Stimulated activated CD8-positive, alpha-beta memory T cell treated with anti-CD3 and anti-CD28 coated beads, Interleukin-4, amount 100 ng/mL, for 4 hours (primary cell): ENCODE results near the gene PTGDS.
"Not testable (repeated sequence)": the region's sequence is repeated elsewhere in the genome, so short reads cannot be mapped to it uniquely, and the experiment has no call there.

Source experiments
- DNase-seq, 2 donors: peaks; one replicate each; pipeline ENCODE4 v3.0.0-alpha.2; 2020; ENCODE audit warnings: low read depth in 2 of 2, low spot score in 1 of 2

PTGDS gene

GRCh38 chr9:136988872-136989271 is 11.6 kb downstream of the PTGDS start:
- DNase-seq, result no peak

GRCh38 chr9:136990242-136990911 is 13.1 kb downstream of the PTGDS start:
- no peak for DNase-seq

DNA sequence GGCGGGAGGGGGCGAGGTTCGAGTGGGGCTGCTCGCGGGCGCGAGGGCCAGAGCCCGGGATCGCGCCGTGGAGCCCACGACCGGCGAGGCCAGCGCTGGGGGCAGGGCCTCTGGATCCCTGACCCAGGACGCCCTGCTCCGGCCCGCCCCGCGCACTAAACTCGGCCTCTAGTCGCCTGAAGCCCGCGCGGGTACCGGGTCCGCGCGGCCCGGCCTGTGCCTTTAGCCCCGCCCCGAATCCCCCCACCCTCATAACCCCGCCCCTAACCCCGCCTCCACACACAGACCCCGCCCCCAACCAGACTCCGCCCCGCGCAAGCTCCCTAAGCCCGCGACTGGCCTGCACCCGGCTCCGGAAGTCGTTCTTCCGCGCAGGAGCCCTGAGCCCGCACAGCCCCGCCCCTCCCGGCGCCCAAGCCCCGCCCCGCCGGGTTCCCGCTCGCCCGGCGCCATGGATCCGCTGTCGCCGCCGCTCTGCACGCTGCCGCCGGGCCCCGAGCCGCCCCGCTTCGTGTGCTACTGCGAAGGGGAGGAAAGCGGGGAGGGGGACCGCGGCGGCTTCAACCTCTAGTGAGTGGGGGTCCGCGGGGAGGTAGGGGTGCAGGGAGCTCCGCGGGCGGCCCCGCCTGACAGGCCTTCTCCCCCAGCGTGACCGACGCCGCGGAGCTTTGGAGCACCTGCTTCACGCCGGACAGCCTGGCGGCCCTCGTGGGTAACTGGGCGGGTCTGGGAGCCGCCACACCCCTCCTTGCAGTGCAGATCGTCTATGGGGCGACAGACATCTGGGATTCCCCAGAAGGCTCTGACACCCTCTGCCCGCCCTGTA is 14.9 kb downstream of the PTGDS start, which contains the start of gene PAXX:
TSS of gene PAXX (plus strand) at position 430 of the 826 bp plus-strand sequence. CDS start at position 452, 22 bp downstream.
- DNase-seq, result peak; percentile 82 to 87

- no peak for DNase-seq
Measured at GRCh38 chr9:136992819-136993369, 15.6 kb downstream of the PTGDS start.

GRCh38 chr9:136994180-136994887 is 17.0 kb downstream of the PTGDS start:
- no peak for DNase-seq

- no peak for DNase-seq
Measured at GRCh38 chr9:136994888-136995230, 17.6 kb downstream of the PTGDS start.

DNA sequence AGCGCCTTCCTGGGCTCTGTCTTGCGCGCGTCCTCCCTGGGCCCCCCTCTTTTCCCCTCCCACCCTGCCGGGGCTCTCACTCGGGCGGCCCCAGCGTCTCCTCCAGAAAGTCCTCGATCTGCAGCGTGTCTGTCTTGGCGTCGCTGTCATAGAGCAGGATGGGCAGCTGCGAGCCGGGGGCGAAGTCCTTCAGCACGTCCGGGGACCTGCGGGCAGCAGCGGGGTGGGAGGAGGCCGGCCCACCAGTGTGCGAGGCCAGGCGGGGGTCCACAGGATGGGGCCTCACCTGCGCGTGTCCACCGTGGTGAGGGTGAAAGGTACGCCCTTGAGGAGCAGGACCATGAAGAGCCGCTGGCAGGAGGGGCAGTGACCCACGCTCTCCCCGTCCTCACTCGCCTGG is 18.1 kb downstream of the PTGDS start:
- DNase-seq, result no peak

DNA sequence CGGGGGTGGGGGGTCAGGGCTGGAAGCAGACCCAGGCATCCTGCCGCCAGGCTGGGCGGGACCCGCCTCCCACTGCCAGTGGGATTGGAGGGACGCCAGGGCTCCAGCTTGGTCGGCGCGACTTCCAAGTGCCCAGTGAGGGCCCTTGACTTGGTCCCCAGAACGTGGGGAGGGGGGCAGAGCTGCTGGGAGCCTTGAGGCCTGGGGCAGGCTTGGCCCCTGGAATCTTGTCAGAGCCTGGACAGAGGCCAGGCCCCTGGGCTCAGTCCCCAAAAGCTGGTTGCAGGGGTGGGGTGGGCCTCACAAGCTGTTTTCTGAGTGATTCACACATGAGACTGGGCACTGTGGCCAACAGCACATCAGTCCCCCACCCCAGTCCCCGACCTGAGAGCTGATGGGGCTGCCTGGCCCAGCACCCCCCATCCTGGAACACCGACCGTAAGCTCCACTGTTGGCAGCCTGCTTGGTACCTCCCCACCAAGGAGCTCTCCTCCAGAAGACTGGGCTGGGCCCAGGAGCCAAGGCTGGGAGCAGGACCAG is 18.5 kb downstream of the PTGDS start:
- DNase-seq, result no peak

- peak in 1 of 2 donors; percentile 42 for DNase-seq
Measured at GRCh38 chr9:136996361-136997292, 19.3 kb downstream of the PTGDS start, which contains the start of gene CLIC3. CLIC3 (minus strand) TSS chr9:136996568; CDS start chr9:136996543, 25 bp downstream.

DNA sequence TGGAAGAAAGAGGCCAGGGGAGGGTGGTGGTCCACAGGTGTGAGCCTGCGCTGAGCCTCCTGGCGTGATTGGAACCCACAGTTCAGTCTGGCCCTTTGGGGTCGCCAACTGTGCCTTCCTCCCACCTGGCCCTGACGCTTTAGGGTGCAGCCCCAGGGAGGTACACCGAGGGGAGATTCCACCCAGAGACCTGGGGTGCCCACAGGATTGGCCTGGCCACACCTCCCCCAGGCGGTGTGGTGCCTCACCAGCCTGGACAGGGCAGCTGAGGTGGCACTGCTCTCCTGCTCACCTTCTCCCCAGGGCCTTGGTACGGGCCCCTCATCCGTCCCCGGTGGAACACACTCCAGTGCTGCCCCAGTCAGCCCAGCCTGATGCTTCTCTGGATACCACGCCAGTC is 20.1 kb downstream of the PTGDS start:
- no peak for DNase-seq

DNA sequence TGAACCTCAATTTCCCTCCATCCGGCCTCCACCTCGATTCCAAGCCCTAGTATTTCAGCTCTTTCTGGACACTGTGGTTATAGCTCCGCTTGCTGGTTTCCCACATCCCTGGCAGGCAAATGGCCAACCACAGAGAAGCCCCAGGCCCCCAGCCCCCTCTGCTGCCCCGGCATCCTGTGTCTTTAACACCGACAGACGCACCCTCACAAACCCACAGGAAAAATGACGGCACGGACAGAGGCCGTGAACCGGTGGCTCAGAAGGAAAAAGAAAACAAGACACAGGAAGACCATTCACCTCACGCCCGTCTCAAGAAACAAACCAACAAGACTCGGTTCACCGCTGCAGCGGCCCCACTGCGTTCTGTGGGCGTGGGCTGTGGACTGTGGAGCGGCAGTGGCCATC is 20.5 kb downstream of the PTGDS start:
- no peak for DNase-seq

DNA sequence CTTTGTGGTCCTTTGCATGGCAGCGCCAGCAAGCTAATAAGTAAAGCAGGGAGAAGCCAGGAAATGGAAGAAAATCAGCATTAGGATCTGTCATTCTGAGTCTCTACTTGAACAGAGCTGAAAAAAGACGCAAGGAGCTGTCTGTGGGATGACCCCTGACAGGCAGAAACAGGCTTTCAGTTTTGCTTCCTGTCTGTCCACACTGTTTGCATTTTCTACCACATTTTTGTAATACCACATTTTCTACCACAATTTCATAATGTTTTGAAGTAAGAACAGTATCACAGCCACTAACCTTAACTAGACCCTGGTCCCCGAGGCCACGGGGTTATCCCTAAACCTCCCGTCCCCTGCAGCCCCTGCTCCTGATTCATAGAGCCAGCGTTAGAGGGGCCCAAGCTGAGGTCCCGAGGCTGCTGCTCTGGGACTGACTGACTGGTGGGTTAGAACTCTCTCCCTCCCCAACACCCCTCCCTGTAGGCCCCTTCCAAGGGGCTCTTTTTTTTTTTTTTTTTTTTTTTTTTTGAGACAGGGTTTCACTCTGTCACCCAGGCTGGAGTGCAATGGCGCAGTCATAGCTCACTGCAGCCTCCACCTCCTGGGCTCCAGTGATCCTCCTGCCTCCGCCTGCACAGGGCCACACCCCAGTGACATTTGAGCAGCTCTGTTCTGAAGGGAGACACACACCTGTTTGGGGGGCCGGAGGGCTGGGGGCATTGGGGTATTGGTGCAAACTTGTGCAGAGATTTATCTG is 23.1 kb downstream of the PTGDS start:
- no peak for DNase-seq

DNA sequence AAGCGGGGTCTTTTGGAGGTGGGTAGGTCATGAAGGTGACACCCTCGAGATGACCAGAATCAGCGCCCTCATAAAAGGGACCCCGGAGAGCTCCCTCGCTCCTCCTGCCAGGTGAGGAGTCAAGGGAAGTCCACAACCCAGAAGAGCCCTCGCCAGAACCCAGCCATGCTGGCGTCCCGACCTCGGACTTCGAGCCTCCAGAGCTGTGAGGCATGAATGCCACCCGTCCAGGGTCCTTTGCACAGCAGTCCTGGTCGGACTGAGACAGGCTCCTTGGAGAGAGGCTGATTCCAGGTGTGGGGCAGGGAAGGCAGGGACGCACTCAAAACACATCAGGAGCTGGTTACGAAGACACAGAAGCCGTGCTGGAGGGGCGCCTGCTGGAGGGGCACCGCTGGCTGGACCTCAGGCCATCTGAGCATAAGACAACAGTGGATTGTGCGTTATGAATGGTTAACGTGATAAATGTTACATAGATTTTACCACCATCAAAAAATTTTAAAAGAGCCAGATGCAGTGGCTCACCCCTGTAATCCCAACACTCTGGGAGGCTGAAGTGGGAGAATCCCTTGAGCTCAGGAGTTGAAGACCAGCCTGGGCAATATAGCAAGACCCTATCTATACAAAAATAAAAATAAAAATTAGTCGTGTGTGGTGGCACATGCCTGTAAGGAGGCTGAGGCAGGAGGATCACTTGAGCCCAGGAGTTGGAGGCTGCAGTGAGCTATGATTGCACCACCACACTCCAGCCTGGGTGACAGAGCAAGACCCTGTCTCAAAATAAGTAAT is 24.7 kb downstream of the PTGDS start:
- DNase-seq, result no peak

- no peak for DNase-seq
Measured at GRCh38 chr9:137002646-137003041, 25.3 kb downstream of the PTGDS start.

DNA sequence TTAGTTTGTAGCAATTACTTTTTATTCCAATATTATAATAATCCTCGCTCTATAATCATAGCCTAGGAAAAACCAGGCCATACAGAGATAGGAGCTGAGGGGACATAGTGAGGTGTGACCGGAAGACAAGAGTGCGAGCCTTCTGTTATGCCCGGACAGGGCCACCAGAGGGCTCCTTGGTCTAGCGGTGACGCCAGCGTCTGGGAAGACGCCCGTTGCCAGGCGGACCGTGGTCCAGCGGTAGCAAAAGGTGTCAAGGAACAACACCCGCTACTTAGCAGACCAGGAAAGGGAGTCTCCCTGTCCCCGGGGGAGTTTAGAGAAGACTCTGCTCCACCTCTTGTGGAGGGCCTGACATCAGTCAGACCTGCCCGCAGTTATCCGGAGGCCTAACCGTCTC is 27.0 kb downstream of the PTGDS start:
- DNase-seq, result not testable (repeated sequence)

DNA sequence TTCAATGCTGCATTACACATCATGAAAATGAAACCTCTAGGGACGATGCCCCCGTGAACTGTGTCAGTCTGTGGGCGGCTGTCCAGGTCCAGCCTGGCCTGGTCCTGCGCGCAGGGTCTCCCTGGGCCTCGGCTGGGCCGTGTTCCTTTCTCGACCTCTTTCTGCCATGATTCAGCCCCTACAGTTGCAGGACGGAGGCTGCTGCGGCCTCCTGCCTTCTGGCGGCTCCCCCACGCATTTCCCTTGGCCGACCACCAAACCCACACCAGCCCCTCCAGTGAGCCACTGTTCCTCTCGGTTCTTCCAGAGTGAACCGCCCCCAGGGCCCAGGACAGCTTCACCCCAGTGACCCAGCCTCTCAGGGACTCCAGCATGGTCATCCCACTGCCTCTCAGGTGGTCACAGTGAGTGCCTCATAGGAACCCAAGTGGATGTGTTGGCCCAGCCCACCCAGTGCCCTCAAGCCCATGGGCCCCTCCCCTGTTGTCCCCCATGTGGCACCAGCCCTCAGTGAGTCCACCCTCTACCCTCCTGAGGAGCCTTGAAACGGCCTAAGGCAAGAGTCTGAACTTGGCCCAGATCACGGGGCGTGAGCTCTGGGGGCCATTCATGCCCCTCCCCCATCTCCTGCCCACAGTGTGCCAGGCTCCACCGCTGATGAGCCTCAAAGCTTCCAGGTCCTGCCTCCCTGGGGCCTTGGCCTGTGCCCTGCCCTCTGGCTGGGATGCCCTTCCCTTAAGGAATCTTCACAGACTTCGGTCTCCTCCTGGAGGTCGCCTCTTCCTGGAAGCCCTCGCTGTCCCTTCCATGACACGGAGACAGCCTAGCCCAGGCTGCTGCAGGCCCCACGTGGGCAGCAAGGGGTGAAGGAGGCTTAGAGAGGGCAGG is 29.1 kb downstream of the PTGDS start:
- DNase-seq, result no peak

DNA sequence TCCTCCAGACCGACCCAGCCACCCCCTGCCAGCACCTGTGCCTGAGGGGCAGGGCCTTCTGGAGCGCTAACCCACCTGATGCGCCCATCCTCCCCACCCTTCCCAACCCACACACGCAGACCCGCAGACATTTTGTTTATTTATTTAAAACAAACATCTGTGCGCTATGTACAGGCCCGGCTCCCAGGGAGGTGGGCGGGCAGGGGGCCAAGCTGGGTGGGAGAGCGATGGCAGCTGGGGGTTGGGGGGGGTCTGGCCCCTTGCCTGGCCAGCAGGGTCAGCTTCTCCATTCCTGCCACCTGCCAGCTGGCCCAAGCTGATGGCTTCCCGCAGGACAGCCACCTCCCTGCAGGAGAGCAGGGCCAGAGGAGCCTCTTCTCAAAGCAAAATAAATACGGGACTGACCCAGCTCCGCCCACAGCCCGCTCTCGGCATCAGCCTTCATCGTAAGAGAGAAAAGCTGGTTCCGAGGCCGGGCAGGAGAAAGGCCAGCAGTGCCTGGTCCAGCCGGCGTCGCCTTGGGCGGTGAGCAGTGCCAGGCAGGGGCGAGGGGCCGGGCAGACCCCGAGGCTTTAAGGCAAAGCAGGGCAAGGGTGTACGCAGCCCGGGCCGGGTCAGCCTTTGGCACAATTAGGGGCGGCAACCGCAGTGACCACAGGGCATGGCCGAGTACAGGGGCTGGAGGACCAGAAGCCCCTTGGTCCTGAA is 30.0 kb downstream of the PTGDS start:
- no peak for DNase-seq
